ENCODE results near the gene SRRM2. TPM values are rescaled to one million over a fixed set of nuclear protein-coding genes. Genes with fewer than 3 reads are reported as not detected.

Gene SRRM2
- total RNA-seq, 1 donor from 2014 or later, result 251 TPM

DNA sequence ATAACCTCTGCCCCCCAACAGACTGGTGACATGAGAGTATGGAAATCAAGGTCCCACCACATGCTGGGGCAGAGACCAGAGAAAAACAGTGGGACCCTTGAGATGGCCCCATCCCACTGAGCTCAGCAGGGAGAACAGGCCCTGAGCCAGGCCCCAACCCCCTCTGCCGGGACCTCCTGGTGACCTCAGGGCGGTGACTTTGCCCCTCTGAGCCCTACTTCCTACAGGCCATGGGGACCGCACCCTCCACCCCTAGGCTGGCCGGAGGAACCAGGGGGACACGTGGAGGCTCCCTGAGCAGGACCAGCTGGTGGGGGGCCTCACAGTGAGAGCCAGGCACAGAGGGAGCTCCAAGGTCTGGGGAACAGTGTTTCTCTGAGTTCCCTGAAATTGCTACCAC lies 13.8 kb upstream of the SRRM2 start:
- Histone ChIP-seq H3K4me1 (no peaks in the 10 kb centered on the region), H3K27ac (replicated peaks) (no peak overlapping the region), H3K36me3 (no peaks in the 10 kb centered on the region), H3K9me3 (replicated peaks) (no peaks in the 10 kb centered on the region), H3K27me3 (ENCODE audit: low read depth) (peaks cover 58% of the 10 kb centered on the region), H3K4me3 (no peak overlapping the region)
- no peak for DNase-seq
- no peak for TF ChIP-seq CTCF (IDR thresholded peaks at IDR 0.05; ENCODE audit: borderline replicate concordance)
- intact Hi-C loops (cut with micrococcal nuclease), result no loop called here

- H3K27me3 ChIP-seq (ENCODE audit: low read depth), result peaks cover 52% of the 10 kb centered on the region
- H3K27ac ChIP-seq (replicated peaks), result no peak overlapping the region
- H3K9me3 ChIP-seq (replicated peaks), result no peaks in the 10 kb centered on the region
- intact Hi-C loops (cut with micrococcal nuclease), result no loop called here
- no peaks in the 10 kb centered on the region for H3K4me1 ChIP-seq
- no peak overlapping the region for H3K4me3 ChIP-seq
- TF ChIP-seq CTCF (IDR thresholded peaks at IDR 0.05; ENCODE audit: borderline replicate concordance), result no peak
- no peaks in the 10 kb centered on the region for H3K36me3 ChIP-seq
- DNase-seq, result no peak
These were observed 12.6 kb upstream of the SRRM2 start for GRCh38 chr16:2739625-2740430.

DNA sequence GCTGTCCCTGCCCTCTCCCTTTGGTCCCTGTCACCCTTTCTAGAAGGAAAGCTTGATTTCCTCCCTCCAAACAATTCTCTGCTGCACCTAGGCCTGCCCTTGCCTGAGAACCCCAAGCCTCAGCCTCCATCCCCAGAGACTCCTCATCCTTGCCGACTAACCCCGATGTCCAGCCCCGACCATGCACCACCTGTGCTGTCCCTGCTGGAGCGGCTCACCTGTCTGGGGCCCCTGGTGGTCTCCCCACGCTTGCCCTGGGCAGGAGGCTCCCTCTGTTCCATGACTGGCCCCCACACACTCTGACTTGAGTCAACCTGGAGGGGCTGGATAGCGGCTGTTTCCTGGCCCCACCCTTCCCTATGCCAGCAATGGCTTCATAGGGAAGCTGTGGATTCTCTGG lies 12.0 kb upstream of the SRRM2 start:
- peaks cover 52% of the 10 kb centered on the region for H3K27me3 ChIP-seq (ENCODE audit: low read depth)
- TF ChIP-seq CTCF (IDR thresholded peaks at IDR 0.05; ENCODE audit: borderline replicate concordance), result no peak
- intact Hi-C loops (cut with micrococcal nuclease), result no loop called here
- no peaks in the 10 kb centered on the region for H3K9me3 ChIP-seq (replicated peaks)
- H3K4me3 ChIP-seq, result no peak overlapping the region
- H3K36me3 ChIP-seq, result no peaks in the 10 kb centered on the region
- no peaks in the 10 kb centered on the region for H3K4me1 ChIP-seq
- no peak overlapping the region for H3K27ac ChIP-seq (replicated peaks)
- DNase-seq, result no peak

DNA sequence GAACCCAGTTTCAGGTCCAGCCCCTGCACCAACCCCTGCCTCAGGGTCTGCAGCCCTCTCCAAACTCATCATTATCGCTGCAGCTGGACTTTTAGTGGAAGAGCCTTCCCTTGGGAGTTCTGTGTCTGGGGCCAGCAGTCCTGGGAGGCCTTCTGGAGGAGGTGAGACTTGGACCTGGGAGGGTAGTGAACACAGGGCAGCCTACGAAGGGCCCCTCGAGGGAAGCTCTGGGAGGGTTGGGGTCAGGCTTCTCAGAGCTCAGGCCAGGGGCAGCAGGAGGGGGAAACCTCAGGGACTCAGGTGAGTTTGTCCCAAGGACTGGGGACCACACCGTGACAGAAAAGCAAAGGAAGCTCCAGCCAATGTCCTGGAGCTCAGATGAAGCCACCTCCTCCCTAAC lies 11.3 kb upstream of the SRRM2 start:
- TF ChIP-seq CTCF (IDR thresholded peaks at IDR 0.05; ENCODE audit: borderline replicate concordance), result no peak
- no peak for DNase-seq
- Histone ChIP-seq H3K4me1 (no peaks in the 10 kb centered on the region), H3K36me3 (no peaks in the 10 kb centered on the region), H3K27ac (replicated peaks) (no peak overlapping the region), H3K9me3 (replicated peaks) (no peaks in the 10 kb centered on the region), H3K27me3 (ENCODE audit: low read depth) (peaks cover 49% of the 10 kb centered on the region), H3K4me3 (no peak overlapping the region)
- intact Hi-C loops (cut with micrococcal nuclease), result no loop called here

GRCh38 chr16:2742323-2743006 lies 10.0 kb upstream of the SRRM2 start:
- no peaks in the 10 kb centered on the region for H3K9me3 ChIP-seq (replicated peaks)
- no peak for TF ChIP-seq CTCF (IDR thresholded peaks at IDR 0.05; ENCODE audit: borderline replicate concordance)
- H3K36me3 ChIP-seq, result no peaks in the 10 kb centered on the region
- H3K4me1 ChIP-seq, result no peaks in the 10 kb centered on the region
- peaks cover 37% of the 10 kb centered on the region for H3K27me3 ChIP-seq (ENCODE audit: low read depth)
- no peak overlapping the region for H3K27ac ChIP-seq (replicated peaks)
- no peak overlapping the region for H3K4me3 ChIP-seq
- intact Hi-C loops (cut with micrococcal nuclease), result no loop called here
- DNase-seq, result no peak
